Loucy (cell line): ENCODE data around the gene ABAT.

ENCODE experiments used
- EZH2phosphoT487 ChIP-seq: fragments of 200-600 bp; IDR thresholded peaks from 2 replicates; pipeline ENCODE4 v1.6.1; 2018; ENCODE audit warnings: antibody characterized with exemption, mild to moderate bottlenecking, moderate library complexity, borderline replicate concordance
- TF ChIP-seq, protein P1 (sequence below): fragments of 200-600 bp; sonication (generic); conservative IDR thresholded peaks from 2 replicates; pipeline ENCODE4 v1.5.1; 2014; ENCODE audit warnings: mild to moderate bottlenecking, antibody characterized with exemption, low read length

- TF ChIP-seq, protein P1, sequence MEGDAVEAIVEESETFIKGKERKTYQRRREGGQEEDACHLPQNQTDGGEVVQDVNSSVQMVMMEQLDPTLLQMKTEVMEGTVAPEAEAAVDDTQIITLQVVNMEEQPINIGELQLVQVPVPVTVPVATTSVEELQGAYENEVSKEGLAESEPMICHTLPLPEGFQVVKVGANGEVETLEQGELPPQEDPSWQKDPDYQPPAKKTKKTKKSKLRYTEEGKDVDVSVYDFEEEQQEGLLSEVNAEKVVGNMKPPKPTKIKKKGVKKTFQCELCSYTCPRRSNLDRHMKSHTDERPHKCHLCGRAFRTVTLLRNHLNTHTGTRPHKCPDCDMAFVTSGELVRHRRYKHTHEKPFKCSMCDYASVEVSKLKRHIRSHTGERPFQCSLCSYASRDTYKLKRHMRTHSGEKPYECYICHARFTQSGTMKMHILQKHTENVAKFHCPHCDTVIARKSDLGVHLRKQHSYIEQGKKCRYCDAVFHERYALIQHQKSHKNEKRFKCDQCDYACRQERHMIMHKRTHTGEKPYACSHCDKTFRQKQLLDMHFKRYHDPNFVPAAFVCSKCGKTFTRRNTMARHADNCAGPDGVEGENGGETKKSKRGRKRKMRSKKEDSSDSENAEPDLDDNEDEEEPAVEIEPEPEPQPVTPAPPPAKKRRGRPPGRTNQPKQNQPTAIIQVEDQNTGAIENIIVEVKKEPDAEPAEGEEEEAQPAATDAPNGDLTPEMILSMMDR = no peak
- TF ChIP-seq EZH2phosphoT487 = no peak
These were observed 67.2 kb downstream of the ABAT start for GRCh38 chr16:8741636-8742035.
